ENCODE data around the gene CACNA1S. TPM values are rescaled to one million over a fixed set of nuclear protein-coding genes. Genes with fewer than 3 reads are reported as not detected.

Gene CACNA1S
- total RNA-seq, 2 donors from 2014 or later: not detected

GRCh38 chr1:201020721-201021629 lies 91.3 kb downstream of the CACNA1S start:
- no peaks in the 10 kb centered on the region for H3K9me3 ChIP-seq (ENCODE audit: control insufficient read depth, low read length, poor library complexity, severe bottlenecking)
- H3K27me3 Mint-ChIP-seq: no peaks in the 10 kb centered on the region
- peaks cover 64% of the 10 kb centered on the region for H3K4me1 Mint-ChIP-seq
- ATAC-seq: no peak
- DNase-seq: no peak
- peak overlapping the region; percentile 96 for H3K4me3 Mint-ChIP-seq
- H3K36me3 Mint-ChIP-seq (ENCODE audit: low read depth): peaks cover 2% of the 10 kb centered on the region
- H3K27ac Mint-ChIP-seq: peak overlapping the region; percentile 97

- H3K4me1 Mint-ChIP-seq: peaks cover 66% of the 10 kb centered on the region
- H3K9me3 ChIP-seq (ENCODE audit: control insufficient read depth, low read length, poor library complexity, severe bottlenecking): no peaks in the 10 kb centered on the region
- H3K27me3 Mint-ChIP-seq: no peaks in the 10 kb centered on the region
- peak overlapping the region; percentile 97 for H3K27ac Mint-ChIP-seq
- ATAC-seq: no peak
- DNase-seq: no peak
- peaks cover 2% of the 10 kb centered on the region for H3K36me3 Mint-ChIP-seq (ENCODE audit: low read depth)
- H3K4me3 Mint-ChIP-seq: peak overlapping the region; percentile 96
Measured at GRCh38 chr1:201020040-201020591, 92.1 kb downstream of the CACNA1S start.

GRCh38 chr1:201019321-201019977 lies 92.8 kb downstream of the CACNA1S start:
- Mint-ChIP-seq H3K4me1 (peaks cover 69% of the 10 kb centered on the region), H3K4me3 (peak overlapping the region; percentile 96), H3K36me3 (ENCODE audit: low read depth) (peaks cover 2% of the 10 kb centered on the region), H3K27me3 (no peaks in the 10 kb centered on the region), H3K27ac (peak overlapping the region; percentile 97)
- DNase-seq: peak; percentile 72 to 83 (median 74)
- no peaks in the 10 kb centered on the region for H3K9me3 ChIP-seq (ENCODE audit: control insufficient read depth, low read length, poor library complexity, severe bottlenecking)
- peak; percentile 83 for ATAC-seq

DNA sequence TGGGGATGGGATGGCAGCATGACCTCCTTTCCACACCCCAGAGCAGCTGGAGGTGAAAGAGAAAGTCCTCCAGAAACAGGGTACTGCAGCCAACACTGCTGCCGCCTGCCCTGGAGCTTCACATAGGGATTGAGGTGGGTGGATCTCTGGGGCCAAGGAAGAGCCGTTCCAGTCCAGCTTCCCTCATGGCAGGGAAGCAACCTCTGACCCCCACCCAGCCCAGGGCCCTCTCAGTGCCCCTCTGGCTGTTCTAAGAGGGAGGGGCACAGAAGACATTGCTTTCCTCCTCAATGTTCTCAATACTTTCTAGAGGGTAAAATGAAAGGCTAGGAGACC lies 94.4 kb downstream of the CACNA1S start:
- no peak for DNase-seq
- Mint-ChIP-seq H3K4me1 (peaks cover 76% of the 10 kb centered on the region), H3K36me3 (ENCODE audit: low read depth) (peaks cover 2% of the 10 kb centered on the region), H3K27ac (peak overlapping the region; percentile 97), H3K27me3 (no peaks in the 10 kb centered on the region), H3K4me3 (peak overlapping the region; percentile 5)
- H3K9me3 ChIP-seq (ENCODE audit: control insufficient read depth, low read length, poor library complexity, severe bottlenecking): no peaks in the 10 kb centered on the region
- no peak for ATAC-seq

- DNase-seq: no peak
- Mint-ChIP-seq H3K27me3 (no peaks in the 10 kb centered on the region), H3K27ac (peak overlapping the region; percentile 97), H3K4me1 (peaks cover 74% of the 10 kb centered on the region), H3K4me3 (peak overlapping the region; percentile 74), H3K36me3 (ENCODE audit: low read depth) (no peaks in the 10 kb centered on the region)
- H3K9me3 ChIP-seq (ENCODE audit: control insufficient read depth, low read length, poor library complexity, severe bottlenecking): no peaks in the 10 kb centered on the region
- ATAC-seq: no peak
Measured at GRCh38 chr1:201016943-201017827, 95.0 kb downstream of the CACNA1S start.

DNA sequence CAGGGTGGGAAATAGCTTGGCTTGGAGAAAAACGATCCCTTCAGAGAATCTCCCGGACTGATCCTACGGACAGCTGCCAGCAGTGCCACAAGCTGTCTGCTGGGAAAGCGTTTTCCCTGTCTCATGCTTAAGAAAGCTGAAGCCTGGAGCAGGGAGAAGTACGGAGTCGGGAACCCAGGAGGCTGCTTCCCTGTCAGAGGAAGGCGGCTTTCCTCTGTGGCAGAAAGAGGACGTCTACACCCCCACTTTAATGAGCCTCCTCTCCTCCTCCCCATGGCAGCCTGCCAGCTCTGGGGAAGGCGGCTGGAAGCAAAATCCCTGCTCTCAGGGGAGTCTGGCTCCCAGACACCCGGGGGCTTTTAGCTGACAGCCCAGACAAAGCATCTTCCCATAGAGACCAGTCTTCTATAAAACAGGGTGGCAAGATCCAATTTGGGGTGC lies 96.0 kb downstream of the CACNA1S start:
- H3K4me3 Mint-ChIP-seq: peak overlapping the region; percentile 53
- DNase-seq (no peak), ATAC-seq (no peak)
- H3K27me3 Mint-ChIP-seq: no peaks in the 10 kb centered on the region
- no peaks in the 10 kb centered on the region for H3K36me3 Mint-ChIP-seq (ENCODE audit: low read depth)
- no peaks in the 10 kb centered on the region for H3K9me3 ChIP-seq (ENCODE audit: control insufficient read depth, low read length, poor library complexity, severe bottlenecking)
- H3K4me1 Mint-ChIP-seq: peaks cover 77% of the 10 kb centered on the region
- peak overlapping the region; percentile 97 for H3K27ac Mint-ChIP-seq

- H3K27me3 Mint-ChIP-seq: no peaks in the 10 kb centered on the region
- peak overlapping the region; percentile 97 for H3K27ac Mint-ChIP-seq
- peaks cover 75% of the 10 kb centered on the region for H3K4me1 Mint-ChIP-seq
- H3K4me3 Mint-ChIP-seq: peak overlapping the region; percentile 53
- DNase-seq (no peak), ATAC-seq (no peak)
- H3K9me3 ChIP-seq (ENCODE audit: control insufficient read depth, low read length, poor library complexity, severe bottlenecking): no peaks in the 10 kb centered on the region
- no peaks in the 10 kb centered on the region for H3K36me3 Mint-ChIP-seq (ENCODE audit: low read depth)
Measured at GRCh38 chr1:201015551-201016091, 96.6 kb downstream of the CACNA1S start.

GRCh38 chr1:201014816-201015200 lies 97.4 kb downstream of the CACNA1S start:
- no peaks in the 10 kb centered on the region for H3K36me3 Mint-ChIP-seq (ENCODE audit: low read depth)
- H3K4me1 Mint-ChIP-seq: peaks cover 71% of the 10 kb centered on the region
- DNase-seq (no peak), ATAC-seq (no peak)
- no peaks in the 10 kb centered on the region for H3K9me3 ChIP-seq (ENCODE audit: control insufficient read depth, low read length, poor library complexity, severe bottlenecking)
- H3K4me3 Mint-ChIP-seq: no peak overlapping the region
- no peaks in the 10 kb centered on the region for H3K27me3 Mint-ChIP-seq
- no peak overlapping the region for H3K27ac Mint-ChIP-seq

DNA sequence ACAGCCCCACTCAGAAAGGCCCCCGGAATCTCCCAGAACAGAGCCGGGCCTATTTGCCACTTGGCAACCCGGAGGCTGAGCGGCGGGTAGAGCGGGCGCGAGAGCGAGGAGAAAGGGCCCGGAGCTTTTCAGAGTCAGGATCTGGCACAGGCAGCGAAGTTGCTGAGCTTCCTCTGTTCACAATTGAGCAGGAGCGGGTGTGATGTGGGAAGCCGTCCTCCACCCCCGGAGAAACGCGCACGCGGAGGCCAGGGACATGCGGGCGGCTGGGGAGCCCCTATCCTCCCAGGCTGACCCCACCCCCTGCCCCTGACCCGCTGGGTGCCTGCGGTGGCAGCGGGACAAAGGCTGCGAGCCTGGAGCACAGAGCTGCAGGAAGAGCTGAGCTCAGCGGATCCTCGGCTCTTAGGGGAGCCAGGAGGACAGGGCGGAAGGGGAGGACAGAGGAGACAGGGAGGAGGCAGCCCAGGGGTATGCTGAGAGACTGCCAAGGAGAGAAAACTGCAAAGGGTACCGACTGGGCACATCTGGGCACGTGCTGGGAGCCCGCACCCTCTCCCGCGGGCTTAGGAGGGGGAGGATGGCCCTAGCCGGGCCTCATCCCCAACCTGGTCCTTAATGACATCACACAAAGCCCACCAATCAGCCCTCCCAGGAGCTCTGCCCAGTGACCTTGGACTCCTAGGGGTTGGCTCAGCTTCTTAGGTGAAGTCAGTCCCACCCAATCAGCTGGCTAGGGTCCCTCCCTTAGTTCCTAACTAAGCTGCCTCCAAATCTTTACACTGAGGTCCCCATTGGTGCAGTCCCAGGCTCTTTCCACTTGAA lies 98.0 kb downstream of the CACNA1S start:
- ATAC-seq (no peak), DNase-seq (no peak)
- Mint-ChIP-seq H3K36me3 (ENCODE audit: low read depth) (no peaks in the 10 kb centered on the region), H3K27me3 (no peaks in the 10 kb centered on the region), H3K4me1 (peaks cover 70% of the 10 kb centered on the region), H3K4me3 (no peak overlapping the region), H3K27ac (peak overlapping the region; percentile 91)
- H3K9me3 ChIP-seq (ENCODE audit: control insufficient read depth, low read length, poor library complexity, severe bottlenecking): no peaks in the 10 kb centered on the region

- peak overlapping the region; percentile 91 for H3K27ac Mint-ChIP-seq
- H3K4me1 Mint-ChIP-seq: peaks cover 69% of the 10 kb centered on the region
- H3K27me3 Mint-ChIP-seq: no peaks in the 10 kb centered on the region
- H3K4me3 Mint-ChIP-seq: peak overlapping the region; percentile 78
- H3K36me3 Mint-ChIP-seq (ENCODE audit: low read depth): no peaks in the 10 kb centered on the region
- ATAC-seq (peak; percentile 49), DNase-seq (no peak)
- H3K9me3 ChIP-seq (ENCODE audit: control insufficient read depth, low read length, poor library complexity, severe bottlenecking): no peaks in the 10 kb centered on the region
Measured at GRCh38 chr1:201013031-201013485, 99.2 kb downstream of the CACNA1S start.

DNA sequence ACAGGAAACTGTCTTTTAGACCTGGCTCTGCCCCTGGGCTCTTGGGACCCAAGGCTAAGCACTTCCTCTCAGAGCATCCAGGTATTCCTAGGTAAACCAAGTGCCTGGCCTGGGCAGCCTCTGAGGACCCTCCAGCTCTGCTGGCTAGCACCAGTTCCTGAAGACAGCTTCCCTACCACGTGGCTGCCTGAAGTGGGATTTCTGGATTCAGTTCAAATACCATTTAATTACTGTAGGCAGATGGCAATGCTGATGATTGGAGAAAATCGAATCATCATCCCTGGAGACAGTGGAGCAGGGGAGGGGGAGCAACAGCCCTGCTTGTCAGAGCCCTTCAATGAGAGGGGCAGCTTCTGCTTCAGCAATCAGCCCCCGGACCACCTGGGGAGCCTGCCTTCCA lies 100.6 kb downstream of the CACNA1S start:
- ATAC-seq (no peak), DNase-seq (no peak)
- H3K4me3 Mint-ChIP-seq: no peak overlapping the region
- no peaks in the 10 kb centered on the region for H3K36me3 Mint-ChIP-seq (ENCODE audit: low read depth)
- H3K9me3 ChIP-seq (ENCODE audit: control insufficient read depth, low read length, poor library complexity, severe bottlenecking): no peaks in the 10 kb centered on the region
- peak overlapping the region; percentile 91 for H3K27ac Mint-ChIP-seq
- H3K27me3 Mint-ChIP-seq: no peaks in the 10 kb centered on the region
- peaks cover 58% of the 10 kb centered on the region for H3K4me1 Mint-ChIP-seq
